GM21526 (cell line): Measurements from ENCODE around the gene RNU1-4.
"Not testable (repeated sequence)": the region's sequence is repeated elsewhere in the genome, so short reads cannot be mapped to it uniquely, and the experiment has no call there.

Experiments
- ATAC-seq: cut with Tn5 transposase; IDR thresholded peaks from one replicate; pipeline ENCODE4 v1.9.1; 2021; ENCODE audit warnings: moderate library complexity; ENCODE audit not compliant: unreplicated experiment, low FRiP score

RNU1-4 gene

DNA sequence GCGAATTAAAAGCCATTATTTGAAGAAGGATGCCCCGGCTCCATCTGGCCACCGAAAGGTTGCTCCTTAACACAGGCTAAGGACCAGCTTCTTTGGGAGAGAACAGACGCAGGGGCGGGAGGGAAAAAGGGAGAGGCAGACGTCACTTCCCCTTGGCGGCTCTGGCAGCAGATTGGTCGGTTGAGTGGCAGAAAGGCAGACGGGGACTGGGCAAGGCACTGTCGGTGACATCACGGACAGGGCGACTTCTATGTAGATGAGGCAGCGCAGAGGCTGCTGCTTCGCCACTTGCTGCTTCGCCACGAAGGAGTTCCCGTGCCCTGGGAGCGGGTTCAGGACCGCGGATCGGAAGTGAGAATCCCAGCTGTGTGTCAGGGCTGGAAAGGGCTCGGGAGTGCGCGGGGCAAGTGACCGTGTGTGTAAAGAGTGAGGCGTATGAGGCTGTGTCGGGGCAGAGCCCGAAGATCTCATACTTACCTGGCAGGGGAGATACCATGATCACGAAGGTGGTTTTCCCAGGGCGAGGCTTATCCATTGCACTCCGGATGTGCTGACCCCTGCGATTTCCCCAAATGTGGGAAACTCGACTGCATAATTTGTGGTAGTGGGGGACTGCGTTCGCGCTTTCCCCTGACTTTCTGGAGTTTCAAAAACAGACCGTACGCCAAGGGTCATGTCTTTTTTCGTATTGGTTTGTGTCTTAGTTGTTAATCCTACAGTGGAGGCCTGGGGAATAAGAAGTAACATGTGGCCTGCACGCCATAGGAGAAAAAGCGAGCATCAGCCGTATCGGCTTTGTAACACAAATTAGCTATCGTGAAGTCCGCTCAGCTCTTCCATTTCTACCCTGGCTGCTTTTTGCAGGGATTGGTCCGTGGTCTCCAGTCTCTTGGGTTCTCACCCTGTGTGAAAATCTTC, at the start of gene RNU1-4:
Gene RNU1-4, plus strand, starts transcription at position 470 of the 918 bp plus-strand sequence.
- peak; percentile 98 for ATAC-seq

- ATAC-seq, result not testable (repeated sequence)
Measured at GRCh38 chr1:16690971-16691682, 49.2 kb upstream of the RNU1-4 start.

DNA sequence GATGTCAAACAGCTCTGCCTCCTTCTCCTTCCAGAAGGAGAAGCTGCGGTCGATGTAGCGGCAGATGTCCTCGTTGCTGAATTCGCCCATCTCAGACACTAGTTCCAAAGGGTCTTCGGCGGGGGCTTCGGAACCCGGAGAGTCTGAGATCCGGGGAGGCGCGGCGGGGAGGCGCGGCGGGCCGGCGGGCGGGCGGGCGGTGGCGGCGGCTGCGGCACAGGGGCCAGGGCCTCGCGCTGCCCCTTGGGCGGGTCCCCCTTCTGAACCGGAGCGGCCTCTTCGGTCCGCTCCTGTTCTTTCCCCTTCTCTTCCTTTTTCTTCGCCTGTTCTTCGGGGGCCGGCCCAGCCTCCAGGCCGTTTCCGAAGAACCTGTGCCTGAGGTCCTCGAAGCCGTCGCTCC, 48.0 kb upstream of the RNU1-4 start:
- ATAC-seq, result not testable (repeated sequence)

DNA sequence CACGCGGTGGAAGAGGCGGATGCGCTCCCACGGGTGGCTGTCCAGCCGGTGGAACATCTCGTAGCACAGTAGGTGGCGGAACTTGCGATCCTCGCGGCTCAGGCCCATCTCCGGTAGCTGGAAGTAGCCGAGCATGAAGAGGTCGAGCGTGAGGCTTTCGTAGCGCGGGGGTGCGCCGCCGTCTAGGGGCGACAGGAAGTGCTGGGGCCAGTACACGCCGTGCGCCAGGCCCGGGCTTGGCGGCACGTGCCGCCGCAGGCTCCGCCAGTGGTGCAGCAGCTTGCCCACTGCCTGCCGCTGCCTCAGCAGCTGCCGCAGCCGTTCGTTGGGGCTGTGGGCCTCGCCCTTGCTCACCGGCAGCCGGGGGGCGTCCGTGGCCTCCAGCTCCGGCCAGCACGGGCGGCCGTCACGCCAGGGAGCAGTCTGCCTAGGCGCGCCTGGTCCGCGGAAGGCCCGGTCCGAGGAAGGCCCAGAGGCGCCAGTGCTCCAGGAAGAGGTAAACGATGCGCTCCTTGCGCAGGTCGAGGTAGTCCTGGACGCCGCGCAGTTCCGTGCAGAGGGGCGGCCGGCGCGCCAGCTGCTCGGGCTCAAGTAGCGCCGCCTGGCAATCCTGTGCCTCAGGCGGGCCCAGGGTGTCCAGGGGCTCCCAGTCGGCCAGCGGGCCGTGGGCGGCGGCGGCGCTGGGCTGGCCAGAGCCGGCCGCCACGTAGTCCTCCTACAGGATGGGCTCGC, 47.4 kb upstream of the RNU1-4 start:
- not testable (repeated sequence) for ATAC-seq

GRCh38 chr1:16693449-16694307, 46.6 kb upstream of the RNU1-4 start:
- ATAC-seq, result not testable (repeated sequence)

DNA sequence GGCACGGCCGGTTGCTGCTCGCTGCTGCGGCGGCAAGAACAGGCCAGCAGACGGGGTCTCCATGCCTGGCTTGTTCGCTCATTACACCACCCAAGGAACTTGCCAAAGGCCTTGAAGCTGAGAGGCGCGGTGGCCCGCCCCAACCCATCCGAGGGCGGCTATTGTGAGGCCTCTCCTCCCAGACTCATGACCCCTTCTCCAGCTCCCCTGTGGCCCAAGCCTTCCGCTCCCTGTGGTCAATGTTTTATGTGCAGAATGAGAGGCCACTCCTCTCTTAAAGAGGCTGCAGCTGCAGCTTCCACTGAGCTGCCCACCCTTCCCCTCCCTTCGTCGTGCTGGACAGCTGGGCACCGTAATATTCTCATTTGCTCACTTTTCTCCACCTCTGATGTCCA, 46.0 kb upstream of the RNU1-4 start:
- not testable (repeated sequence) for ATAC-seq

DNA sequence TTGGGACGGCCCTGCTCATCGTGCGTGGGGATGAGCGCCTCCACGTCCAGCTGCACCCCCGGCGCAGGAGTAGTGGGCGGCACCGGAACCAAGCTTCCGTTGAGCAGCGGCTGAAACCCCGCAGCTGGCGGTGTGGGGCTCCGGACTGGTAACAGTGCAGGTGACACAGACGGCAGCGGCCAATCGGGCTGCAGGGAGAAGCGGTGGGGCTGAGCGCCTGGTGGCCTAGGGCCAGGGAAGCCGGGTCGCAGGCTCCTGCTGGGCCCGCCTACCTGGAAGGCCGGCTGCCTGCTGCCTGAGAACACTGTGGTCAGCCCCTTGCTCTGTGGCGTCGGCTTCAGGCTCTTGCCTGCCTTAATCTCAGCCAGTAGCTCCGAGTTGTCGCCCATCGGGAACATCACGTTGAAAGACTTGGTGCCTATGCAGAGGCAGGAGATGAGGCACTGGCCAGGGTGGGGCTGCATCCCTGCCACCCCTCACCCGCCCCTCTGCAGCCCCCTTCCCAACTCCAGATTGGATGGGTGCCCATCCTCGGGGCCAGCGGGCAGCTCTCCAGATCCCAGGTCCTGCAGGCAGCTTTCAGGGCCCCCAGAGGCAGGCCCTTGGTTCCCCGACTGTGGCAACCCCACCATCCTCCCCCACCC, 43.7 kb upstream of the RNU1-4 start:
- ATAC-seq, result not testable (repeated sequence)

GRCh38 chr1:16697152-16697551, 43.2 kb upstream of the RNU1-4 start:
- ATAC-seq, result not testable (repeated sequence)

DNA sequence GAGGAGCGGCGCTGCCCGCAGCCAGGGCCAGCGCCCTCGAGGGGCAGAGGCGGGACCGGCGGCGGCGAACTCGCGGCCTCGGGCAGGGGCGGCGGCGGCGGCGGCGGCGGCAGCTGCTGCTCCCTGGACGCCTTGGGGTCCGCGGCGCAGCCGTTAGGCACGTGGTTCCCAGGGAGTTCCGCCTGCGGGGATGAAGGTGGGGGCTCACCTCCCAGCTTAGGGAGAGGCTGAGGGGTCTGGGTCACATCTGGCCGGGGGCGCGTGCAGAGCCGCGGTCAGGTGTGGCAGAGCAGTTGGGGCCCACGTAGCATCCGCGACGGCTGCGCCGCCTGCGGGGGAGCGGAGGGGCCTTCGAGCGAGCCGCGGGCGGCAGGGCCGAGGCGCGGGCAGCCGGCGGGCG, 40.9 kb upstream of the RNU1-4 start:
- ATAC-seq, result not testable (repeated sequence)

GRCh38 chr1:16700138-16700895, 40.0 kb upstream of the RNU1-4 start:
- ATAC-seq, result not testable (repeated sequence)

DNA sequence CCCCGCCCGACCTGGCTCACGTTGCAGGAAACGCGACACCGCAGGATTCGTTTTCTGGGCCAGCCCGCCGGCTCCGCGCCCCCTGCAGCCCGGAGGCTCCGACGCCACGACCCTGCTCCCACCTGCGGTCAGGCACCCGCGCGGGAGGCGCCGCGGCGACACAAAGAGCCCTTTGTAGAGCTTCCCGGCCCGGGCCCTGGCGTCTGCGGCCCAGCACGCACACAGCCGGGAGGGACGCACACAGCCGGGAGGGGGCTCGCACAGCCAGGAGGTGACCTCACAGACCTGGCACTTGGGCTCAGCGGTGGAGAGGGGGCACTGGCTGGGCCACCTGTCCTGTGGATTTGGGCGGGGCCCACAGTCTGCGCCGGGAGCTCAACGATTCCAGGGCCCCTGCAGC, 39.1 kb upstream of the RNU1-4 start:
- not testable (repeated sequence) for ATAC-seq

- ATAC-seq, result not testable (repeated sequence)
Measured at GRCh38 chr1:16702280-16702679, 38.0 kb upstream of the RNU1-4 start.

DNA sequence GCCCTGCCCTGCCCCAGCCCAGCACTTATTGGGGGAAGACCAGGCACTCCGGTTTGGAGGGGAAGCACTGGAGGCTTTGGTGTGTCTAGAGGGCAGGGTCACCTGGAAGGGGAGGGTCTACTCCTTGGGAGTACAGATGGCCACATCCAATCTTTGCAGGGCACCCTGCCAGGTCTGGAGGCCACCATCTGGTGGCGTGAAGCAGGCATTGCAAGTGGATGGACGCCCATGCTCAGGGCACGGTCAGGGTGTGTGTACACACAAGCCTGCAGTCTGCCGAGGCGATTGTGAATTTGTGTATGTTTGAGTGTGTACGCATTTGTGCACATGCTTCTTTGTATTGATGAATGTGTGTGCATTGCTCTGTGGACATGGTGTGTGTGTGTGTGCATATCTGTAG, 37.2 kb upstream of the RNU1-4 start:
- not testable (repeated sequence) for ATAC-seq

DNA sequence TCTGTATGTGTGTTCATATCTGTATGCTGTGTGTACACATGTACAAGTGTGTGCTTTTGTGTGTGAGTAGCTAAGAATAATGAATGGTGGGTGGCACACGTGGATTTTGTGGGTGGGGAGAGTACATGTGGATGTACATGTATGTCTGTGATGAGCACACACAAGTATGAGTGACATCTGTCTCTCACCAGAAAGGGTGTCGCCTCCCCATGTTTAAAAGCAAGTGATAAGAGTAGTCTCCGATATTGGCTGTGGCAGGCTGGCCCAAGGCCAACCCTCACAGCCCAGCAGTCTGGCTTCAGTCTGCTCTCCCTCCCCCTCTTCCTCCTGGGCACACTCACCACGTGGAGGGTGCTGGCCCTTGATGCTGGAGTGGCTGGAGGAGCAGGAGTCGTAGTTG, 36.7 kb upstream of the RNU1-4 start:
- ATAC-seq, result not testable (repeated sequence)

GRCh38 chr1:16704076-16704475, 36.2 kb upstream of the RNU1-4 start:
- not testable (repeated sequence) for ATAC-seq

- ATAC-seq, result not testable (repeated sequence)
Measured at GRCh38 chr1:16704502-16705100, 35.7 kb upstream of the RNU1-4 start.

- ATAC-seq, result not testable (repeated sequence)
Measured at GRCh38 chr1:16706302-16706701, 34.0 kb upstream of the RNU1-4 start.
